ENCODE measurements around the gene NGFR. TPM values are rescaled to one million over a fixed set of nuclear protein-coding genes. Genes with fewer than 3 reads are reported as not detected.

NGFR gene
- total and polyA plus RNA-seq, 12 donors, result 1.8 to 22.9 (median 4.7) TPM

DNA sequence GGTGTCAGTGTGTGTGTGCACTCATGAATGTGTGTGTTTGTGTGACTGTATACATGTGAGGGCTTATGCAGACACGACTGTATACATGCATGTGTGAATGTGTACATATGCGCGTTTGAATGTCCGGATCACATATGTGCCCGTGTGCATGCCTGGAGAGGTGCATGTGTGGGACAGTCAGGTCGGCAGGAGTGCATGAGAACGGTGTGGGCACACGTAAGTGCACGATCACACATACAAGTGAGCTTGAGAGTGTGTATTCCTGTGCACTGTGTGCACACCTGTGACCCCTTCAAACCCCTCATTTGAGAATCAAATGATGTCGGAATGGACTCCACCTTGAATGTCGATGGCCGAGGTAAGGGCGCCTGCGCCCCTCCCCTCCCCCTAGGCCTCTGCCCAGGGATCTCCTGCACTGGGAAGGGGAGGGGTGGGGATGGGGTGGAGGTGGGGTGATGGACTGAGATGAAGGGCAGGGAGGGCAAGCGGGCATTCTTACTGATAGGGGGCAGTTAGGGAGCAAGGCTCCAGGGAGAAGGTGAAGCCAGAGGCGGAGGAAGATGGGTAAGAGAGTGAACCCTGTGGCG is 601 bp upstream of the NGFR start:
- WGBS, 2 donors, result 41 to 49% methylated on average over 17 of the region's 17 CpGs

DNA sequence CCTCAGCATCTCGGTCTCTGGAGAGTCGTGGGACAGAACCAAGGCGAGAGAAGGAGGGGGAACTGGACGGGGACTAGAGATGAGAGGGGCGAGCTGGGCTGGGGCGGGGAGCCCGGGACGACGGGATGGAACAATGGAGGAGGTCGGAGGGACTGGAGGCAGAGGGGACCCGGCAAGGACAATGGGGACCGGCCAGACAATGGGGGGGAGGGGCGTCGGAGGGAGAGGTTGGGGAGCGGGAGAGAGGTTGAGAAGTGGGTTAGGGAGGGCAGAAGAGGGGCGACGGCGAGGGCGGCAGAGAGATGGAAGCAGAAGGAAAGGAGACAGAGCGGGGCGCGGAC is 719 bp downstream of the NGFR start:
- Histone ChIP-seq H3K4me1 (peaks cover 0 to 40% (median 29%) of the 10 kb centered on the region in 9 donors), H3K36me3 (no peaks in the 10 kb centered on the region), H3K27me3 (peaks cover 0 to 93% (median 70%) of the 10 kb centered on the region in 7 donors), H3K4me3 (peak overlapping the region; percentile 36 to 68 (median 62)), H3K27ac (peak overlapping the region in 3 of 10 donors; percentile 29 to 53 (median 46)), H3K9me3 (no peaks in the 10 kb centered on the region)
- DNase-seq, result no peak
- TF ChIP-seq, protein P1, sequence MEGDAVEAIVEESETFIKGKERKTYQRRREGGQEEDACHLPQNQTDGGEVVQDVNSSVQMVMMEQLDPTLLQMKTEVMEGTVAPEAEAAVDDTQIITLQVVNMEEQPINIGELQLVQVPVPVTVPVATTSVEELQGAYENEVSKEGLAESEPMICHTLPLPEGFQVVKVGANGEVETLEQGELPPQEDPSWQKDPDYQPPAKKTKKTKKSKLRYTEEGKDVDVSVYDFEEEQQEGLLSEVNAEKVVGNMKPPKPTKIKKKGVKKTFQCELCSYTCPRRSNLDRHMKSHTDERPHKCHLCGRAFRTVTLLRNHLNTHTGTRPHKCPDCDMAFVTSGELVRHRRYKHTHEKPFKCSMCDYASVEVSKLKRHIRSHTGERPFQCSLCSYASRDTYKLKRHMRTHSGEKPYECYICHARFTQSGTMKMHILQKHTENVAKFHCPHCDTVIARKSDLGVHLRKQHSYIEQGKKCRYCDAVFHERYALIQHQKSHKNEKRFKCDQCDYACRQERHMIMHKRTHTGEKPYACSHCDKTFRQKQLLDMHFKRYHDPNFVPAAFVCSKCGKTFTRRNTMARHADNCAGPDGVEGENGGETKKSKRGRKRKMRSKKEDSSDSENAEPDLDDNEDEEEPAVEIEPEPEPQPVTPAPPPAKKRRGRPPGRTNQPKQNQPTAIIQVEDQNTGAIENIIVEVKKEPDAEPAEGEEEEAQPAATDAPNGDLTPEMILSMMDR (IDR thresholded peaks at IDR 0.05), result no peak
- peak in 4 of 8 donors; percentile 9 to 23 (median 16) for ATAC-seq
- intact Hi-C loops (cut with DNase I), result loop anchor here (1.0 to 10.0 kb wide), 5 partner anchors 51 to 61 kb away; no protein-coding TSS in a partner anchor
- 1 to 2% methylated on average over 22 of the region's 22 CpGs for WGBS, 2 donors

More for the DNA sequence above, 601 bp upstream of the NGFR start:
- peak overlapping the region in 9 of 10 donors; percentile 36 to 68 (median 61) for H3K4me3 ChIP-seq
- H3K9me3 ChIP-seq, result no peaks in the 10 kb centered on the region
- intact Hi-C loops (cut with DNase I), result loop anchor here in 2 of 10 donors (2.0 to 10.0 kb wide), 2 partner anchors 60 to 62 kb away; no protein-coding TSS in a partner anchor
- peaks cover 0 to 40% (median 29%) of the 10 kb centered on the region in 9 donors for H3K4me1 ChIP-seq
- DNase-seq (no peak), ATAC-seq (no peak)
- H3K27me3 ChIP-seq, result peaks cover 0 to 93% (median 68%) of the 10 kb centered on the region in 7 donors
- TF ChIP-seq, protein P1 (IDR thresholded peaks at IDR 0.05), result no peak
- H3K36me3 ChIP-seq, result no peaks in the 10 kb centered on the region
- peak overlapping the region in 3 of 10 donors; percentile 18 to 66 (median 53) for H3K27ac ChIP-seq

DNA sequence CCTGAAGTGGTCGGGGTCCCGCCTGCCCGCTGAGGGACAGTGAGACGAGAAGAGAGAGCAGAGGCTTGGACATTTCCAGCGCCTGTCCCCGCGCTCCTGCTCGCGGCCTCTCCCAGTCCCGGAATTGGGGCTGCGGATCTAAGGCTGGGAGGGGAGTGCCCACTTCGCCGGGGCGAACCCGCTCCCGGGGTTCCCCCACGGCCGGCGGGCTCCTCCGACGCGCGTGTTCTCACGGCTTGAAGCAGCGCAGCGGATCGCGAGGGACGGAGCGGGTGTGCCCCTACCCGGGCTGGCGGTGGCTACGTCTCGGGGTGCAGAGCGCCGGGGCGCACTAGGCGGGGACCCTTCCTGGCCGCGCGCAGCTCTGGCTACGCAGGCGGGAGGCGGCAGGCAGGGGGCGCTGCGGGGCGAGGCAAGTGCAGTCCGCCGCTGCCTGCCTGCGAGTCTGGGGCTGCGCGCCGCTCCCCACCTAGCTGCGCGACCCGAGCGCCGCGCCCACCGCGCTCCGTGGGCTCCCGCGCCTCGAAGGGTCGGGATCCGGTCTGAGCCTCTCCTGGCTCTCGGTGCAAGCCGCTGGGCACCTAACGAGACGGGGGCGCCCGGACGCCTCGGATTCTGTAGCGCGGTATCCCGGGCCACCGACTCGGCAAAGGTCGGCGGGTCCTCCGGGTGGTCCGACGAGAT is 1.2 kb downstream of the NGFR start:
- peaks cover 0 to 40% (median 29%) of the 10 kb centered on the region in 9 donors for H3K4me1 ChIP-seq
- 1 to 2% methylated on average over 74 to 85 of the region's 85 CpGs for WGBS, 2 donors
- peak; percentile 80 to 89 (median 87) for ATAC-seq
- no peaks in the 10 kb centered on the region for H3K36me3 ChIP-seq
- peak overlapping the region in 4 of 10 donors; percentile 29 to 53 (median 46) for H3K27ac ChIP-seq
- H3K4me3 ChIP-seq, result peak overlapping the region; percentile 36 to 68 (median 62)
- H3K9me3 ChIP-seq, result no peaks in the 10 kb centered on the region
- intact Hi-C loops (cut with DNase I), result loop anchor here in 9 of 10 donors (1.0 to 10.0 kb wide), 5 partner anchors 51 to 62 kb away; no protein-coding TSS in a partner anchor
- peak; percentile 73 to 85 for DNase-seq
- H3K27me3 ChIP-seq, result peaks cover 0 to 95% (median 71%) of the 10 kb centered on the region in 7 donors
- TF ChIP-seq, protein P1 (IDR thresholded peaks at IDR 0.05), result peak; percentile 79 to 93 (median 87)

DNA sequence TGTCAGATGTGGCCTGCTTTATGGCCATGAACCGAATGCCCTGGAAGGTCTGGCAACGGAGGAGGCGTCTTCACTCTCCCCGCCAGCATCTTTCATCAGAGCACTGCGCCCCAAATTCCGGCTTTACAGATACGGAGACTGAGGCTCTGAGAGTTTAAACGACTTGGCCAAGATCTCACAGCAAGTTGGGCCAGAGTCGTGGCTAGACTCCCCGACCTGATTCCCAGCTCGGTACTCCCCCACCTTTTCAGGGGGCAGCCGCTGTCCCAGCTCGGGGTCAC is 1.7 kb downstream of the NGFR start:
- Histone ChIP-seq H3K36me3 (no peaks in the 10 kb centered on the region), H3K9me3 (no peaks in the 10 kb centered on the region), H3K27ac (peak overlapping the region in 4 of 10 donors; percentile 29 to 69 (median 46)), H3K4me3 (peak overlapping the region; percentile 36 to 68 (median 62)), H3K4me1 (peaks cover 0 to 40% (median 29%) of the 10 kb centered on the region in 9 donors), H3K27me3 (peaks cover 0 to 97% (median 72%) of the 10 kb centered on the region in 7 donors)
- DNase-seq (no peak), ATAC-seq (no peak)
- WGBS, 2 donors, result 2 to 5% methylated on average over 13 of the region's 13 CpGs
- intact Hi-C loops (cut with DNase I), result loop anchor here in 9 of 10 donors (1.0 to 10.0 kb wide), 5 partner anchors 50 to 62 kb away; no protein-coding TSS in a partner anchor
- TF ChIP-seq, protein P1 (IDR thresholded peaks at IDR 0.05), result no peak

All from heart right ventricle (tissue), 16 donors.